Osteocyte (in vitro differentiated cells): ENCODE data around the gene SLC6A5. TPM values are rescaled to one million over a fixed set of nuclear protein-coding genes. Genes with fewer than 3 reads are reported as not detected.
"Not testable (repeated sequence)": the region's sequence is repeated elsewhere in the genome, so short reads cannot be mapped to it uniquely, and the experiment has no call there.

Experiments
- DNase-seq: peaks from one replicate; pipeline ENCODE4 v3.0.0; 2021; ENCODE audit warnings: mixed read lengths; ENCODE audit not compliant: unreplicated experiment; ENCODE audit errors: extremely low spot score
- H3K27ac Mint-ChIP-seq: one replicate; pipeline ENCODE4 v1.8.0; 2021; ENCODE audit warnings: mild to moderate bottlenecking, mixed read lengths; ENCODE audit not compliant: unreplicated experiment
- H3K27me3 Mint-ChIP-seq: one replicate; pipeline ENCODE4 v1.8.0; 2021; ENCODE audit warnings: mixed read lengths; ENCODE audit not compliant: unreplicated experiment
- H3K36me3 Mint-ChIP-seq: one replicate; pipeline ENCODE4 v1.8.0; 2021; ENCODE audit warnings: mixed read lengths; ENCODE audit not compliant: unreplicated experiment
- H3K4me1 Mint-ChIP-seq: one replicate; pipeline ENCODE4 v1.8.0; 2021; ENCODE audit warnings: mixed read lengths; ENCODE audit not compliant: unreplicated experiment
- H3K4me3 Mint-ChIP-seq: one replicate; pipeline ENCODE4 v1.8.0; 2021; ENCODE audit warnings: mild to moderate bottlenecking, moderate library complexity, mixed read lengths; ENCODE audit not compliant: unreplicated experiment
- H3K9me3 Mint-ChIP-seq: one replicate; pipeline ENCODE4 v1.8.0; 2021; ENCODE audit warnings: mixed read lengths; ENCODE audit not compliant: unreplicated experiment
- total RNA-seq: library from RNA; stranded (reverse); gene quantifications from 2 replicates; pipeline ENCODE4 v1.2.1, GENCODE V29; 2021
- TF ChIP-seq, protein P1 (sequence below): fragments of 200-600 bp; sonication (generic); IDR thresholded peaks from 2 replicates; pipeline ENCODE4 v1.5.0; 2021; ENCODE audit warnings: antibody characterized with exemption, mild to moderate bottlenecking, moderate library complexity

SLC6A5 gene
- total RNA-seq, 1 donor from 2014 or later, result not detected

DNA sequence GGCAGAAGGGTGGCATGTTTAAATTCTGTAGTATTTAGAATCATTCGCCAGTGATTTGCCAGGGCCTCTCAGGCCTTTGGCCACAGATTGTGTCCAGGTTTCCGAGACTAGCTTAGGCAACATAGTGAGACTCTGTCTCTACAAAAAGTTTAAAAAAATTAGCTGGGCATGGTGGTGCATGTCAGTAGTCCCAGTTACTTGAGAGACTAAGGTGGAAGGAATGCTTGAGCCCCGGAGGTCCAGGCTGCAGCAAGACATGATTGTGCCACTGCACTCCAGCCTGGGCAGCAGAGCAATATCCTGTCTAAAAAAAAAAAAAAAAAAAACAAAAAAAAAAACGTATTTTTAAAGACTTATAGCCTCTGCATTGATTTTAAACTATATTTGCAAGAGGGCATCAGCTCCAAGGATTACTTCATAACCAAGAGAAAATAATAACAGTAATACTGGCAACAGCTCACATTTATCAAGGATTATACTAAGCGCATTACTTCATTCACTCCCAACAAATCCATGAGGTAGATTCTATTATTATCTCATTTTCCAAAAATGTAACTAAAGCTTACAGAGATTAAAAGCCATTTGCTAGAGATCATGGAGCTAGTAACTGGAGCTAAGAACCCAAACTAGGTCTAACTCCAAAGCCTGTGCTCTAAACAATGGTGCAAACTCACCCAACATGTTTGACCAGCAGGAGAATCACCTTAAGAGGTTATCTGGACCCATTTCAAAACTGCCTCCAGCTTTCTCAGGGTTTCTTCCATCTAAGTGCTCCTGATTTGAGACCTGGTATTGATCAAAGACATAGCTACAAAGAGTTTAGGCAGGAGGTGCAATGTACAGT is 32.6 kb upstream of the SLC6A5 start:
- no peaks in the 10 kb centered on the region for H3K9me3 Mint-ChIP-seq
- H3K27ac Mint-ChIP-seq, result no peak overlapping the region
- no peaks in the 10 kb centered on the region for H3K36me3 Mint-ChIP-seq
- no peaks in the 10 kb centered on the region for H3K27me3 Mint-ChIP-seq
- no peaks in the 10 kb centered on the region for H3K4me1 Mint-ChIP-seq
- H3K4me3 Mint-ChIP-seq, result no peak overlapping the region
- TF ChIP-seq, protein P1, sequence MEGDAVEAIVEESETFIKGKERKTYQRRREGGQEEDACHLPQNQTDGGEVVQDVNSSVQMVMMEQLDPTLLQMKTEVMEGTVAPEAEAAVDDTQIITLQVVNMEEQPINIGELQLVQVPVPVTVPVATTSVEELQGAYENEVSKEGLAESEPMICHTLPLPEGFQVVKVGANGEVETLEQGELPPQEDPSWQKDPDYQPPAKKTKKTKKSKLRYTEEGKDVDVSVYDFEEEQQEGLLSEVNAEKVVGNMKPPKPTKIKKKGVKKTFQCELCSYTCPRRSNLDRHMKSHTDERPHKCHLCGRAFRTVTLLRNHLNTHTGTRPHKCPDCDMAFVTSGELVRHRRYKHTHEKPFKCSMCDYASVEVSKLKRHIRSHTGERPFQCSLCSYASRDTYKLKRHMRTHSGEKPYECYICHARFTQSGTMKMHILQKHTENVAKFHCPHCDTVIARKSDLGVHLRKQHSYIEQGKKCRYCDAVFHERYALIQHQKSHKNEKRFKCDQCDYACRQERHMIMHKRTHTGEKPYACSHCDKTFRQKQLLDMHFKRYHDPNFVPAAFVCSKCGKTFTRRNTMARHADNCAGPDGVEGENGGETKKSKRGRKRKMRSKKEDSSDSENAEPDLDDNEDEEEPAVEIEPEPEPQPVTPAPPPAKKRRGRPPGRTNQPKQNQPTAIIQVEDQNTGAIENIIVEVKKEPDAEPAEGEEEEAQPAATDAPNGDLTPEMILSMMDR, result no peak
- DNase-seq, result no peak

DNA sequence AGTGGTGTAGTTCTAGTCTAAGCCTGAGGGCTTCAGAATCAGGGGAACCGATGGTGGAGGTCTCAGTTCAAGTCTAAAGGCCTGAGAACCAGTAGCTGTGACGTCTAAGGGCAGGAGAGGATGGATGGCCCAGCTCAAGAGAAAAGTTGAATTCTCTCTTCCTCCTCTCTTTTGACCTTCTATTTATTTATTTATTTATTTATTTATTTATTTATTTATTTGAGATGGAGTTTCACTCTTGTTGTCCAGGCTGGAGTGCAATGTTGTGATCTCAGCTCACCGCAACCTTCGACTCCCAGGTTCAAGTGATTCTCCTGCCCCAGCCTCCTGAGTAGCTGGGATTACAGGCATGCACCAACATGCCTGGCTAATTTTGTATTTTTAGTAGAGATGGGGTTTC is 19.7 kb upstream of the SLC6A5 start:
- H3K4me3 Mint-ChIP-seq, H3K27me3 Mint-ChIP-seq, H3K9me3 Mint-ChIP-seq, H3K27ac Mint-ChIP-seq, H3K4me1 Mint-ChIP-seq, H3K36me3 Mint-ChIP-seq, DNase-seq: not testable (repeated sequence)

DNA sequence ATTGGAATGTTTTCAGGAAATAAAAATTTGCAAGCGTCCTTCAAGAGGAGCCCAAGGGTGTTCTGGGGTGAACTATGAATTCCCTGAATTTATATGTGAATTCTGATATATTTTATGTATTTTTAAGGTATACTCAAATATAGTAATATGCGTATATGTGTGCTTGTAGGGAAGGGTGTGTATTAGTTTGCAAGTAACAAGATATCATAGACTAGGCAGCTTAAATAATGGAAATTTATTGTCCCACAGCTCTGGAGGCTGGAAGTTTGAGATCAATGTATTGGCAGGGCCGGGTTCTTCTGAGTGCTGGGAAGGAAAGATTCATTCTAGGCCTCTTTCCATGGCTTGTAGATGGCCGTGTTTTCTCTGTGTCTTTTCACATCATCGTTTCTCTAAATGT is 16.2 kb upstream of the SLC6A5 start:
- H3K27ac Mint-ChIP-seq, result no peak overlapping the region
- TF ChIP-seq, protein P1, result no peak
- no peak overlapping the region for H3K4me3 Mint-ChIP-seq
- no peaks in the 10 kb centered on the region for H3K9me3 Mint-ChIP-seq
- no peaks in the 10 kb centered on the region for H3K4me1 Mint-ChIP-seq
- no peaks in the 10 kb centered on the region for H3K36me3 Mint-ChIP-seq
- no peak for DNase-seq
- no peaks in the 10 kb centered on the region for H3K27me3 Mint-ChIP-seq

DNA sequence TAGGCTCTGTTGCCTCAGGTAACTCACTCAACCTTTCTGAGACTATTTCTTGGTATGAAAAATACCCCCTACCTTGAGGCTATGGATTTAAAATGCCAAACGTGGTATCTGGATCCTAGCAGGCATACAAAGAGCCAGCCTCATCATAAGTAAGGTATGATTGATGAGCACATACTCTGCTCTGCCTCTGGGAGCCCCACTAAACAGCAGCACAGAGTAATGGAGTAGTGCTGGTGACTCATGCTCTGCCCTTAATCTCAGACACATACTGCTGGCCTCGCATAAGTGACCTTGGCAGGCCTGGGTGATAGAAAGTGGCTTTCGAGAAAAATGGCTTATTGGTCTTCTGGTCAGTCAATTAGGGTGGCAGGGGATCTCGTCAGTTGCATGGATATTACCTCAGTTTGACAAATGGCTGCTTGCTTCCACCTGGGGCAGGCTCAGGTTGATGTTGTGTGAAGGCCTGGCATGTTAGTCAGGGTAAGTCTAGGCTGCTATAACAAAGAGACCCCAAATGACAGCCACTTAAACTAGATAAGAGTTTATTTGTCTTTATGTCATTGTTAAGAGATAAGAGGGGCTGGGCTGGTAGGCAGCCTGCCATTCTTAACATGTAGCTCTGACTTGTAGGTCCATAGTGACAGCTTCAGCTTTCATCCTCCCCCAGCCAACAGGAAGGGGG is 15.2 kb upstream of the SLC6A5 start:
- H3K27me3 Mint-ChIP-seq, result no peaks in the 10 kb centered on the region
- H3K4me3 Mint-ChIP-seq, result no peak overlapping the region
- H3K4me1 Mint-ChIP-seq, result no peaks in the 10 kb centered on the region
- no peak for DNase-seq
- no peak overlapping the region for H3K27ac Mint-ChIP-seq
- no peaks in the 10 kb centered on the region for H3K36me3 Mint-ChIP-seq
- no peaks in the 10 kb centered on the region for H3K9me3 Mint-ChIP-seq
- TF ChIP-seq, protein P1, result no peak

DNA sequence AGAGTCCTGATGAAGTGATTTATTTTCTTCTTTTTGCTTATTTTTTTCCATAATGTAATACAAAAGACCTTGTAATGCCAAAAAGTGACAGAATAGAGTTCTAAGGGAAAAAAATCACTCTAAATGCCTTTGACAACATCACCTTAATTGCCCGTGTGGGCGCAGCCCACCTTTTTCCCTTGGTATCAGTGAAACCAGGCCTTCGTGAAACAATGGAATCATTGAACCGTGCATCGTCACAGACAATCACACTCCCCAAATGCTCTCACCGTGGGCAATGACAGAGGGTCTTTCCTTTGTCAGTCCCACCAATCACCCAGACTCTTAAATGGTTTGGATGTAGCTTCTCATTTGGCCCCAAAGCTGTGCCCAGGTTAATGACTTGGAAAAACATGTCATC is 9.6 kb upstream of the SLC6A5 start:
- H3K4me3 Mint-ChIP-seq, result no peak overlapping the region

More for the DNA sequence above, 9.6 kb upstream of the SLC6A5 start:
- no peaks in the 10 kb centered on the region for H3K27me3 Mint-ChIP-seq
- TF ChIP-seq, protein P1, result no peak
- no peak for DNase-seq
- H3K36me3 Mint-ChIP-seq, result no peaks in the 10 kb centered on the region
- no peaks in the 10 kb centered on the region for H3K9me3 Mint-ChIP-seq
- H3K4me1 Mint-ChIP-seq, result no peaks in the 10 kb centered on the region
- no peak overlapping the region for H3K27ac Mint-ChIP-seq
